DND-41 (cell line): ENCODE results near the gene RASD2.

Source experiments
- ATAC-seq: fragments of 200-7000 bp; cut with Tn5 transposase; 3 replicates; pipeline ENCODE4 v1.9.1; 2021; ENCODE audit warnings: low read depth; ENCODE audit not compliant: insufficient read depth
- DNase-seq: peaks from one replicate; pipeline ENCODE4 v3.0.0-alpha.2; 2020
- H2AFZ ChIP-seq: 2 replicates; pipeline ENCODE4 v1.6.0; 2012; ENCODE audit warnings: low read depth, low read length
- H3K27ac ChIP-seq: 2 replicates; pipeline ENCODE4 v1.5.1; 2012; ENCODE audit warnings: low read length, inconsistent platforms
- H3K27me3 ChIP-seq: fragments of 200-600 bp; sonication (generic); 2 replicates; pipeline ENCODE4 v1.6.0; 2012; ENCODE audit warnings: low read length, mild to moderate bottlenecking, inconsistent platforms; ENCODE audit not compliant: insufficient read depth, poor library complexity
- H3K36me3 ChIP-seq: 2 replicates; pipeline ENCODE4 v1.5.1; 2012; ENCODE audit warnings: low read length, inconsistent platforms; ENCODE audit not compliant: insufficient read depth
- H3K4me1 ChIP-seq: 2 replicates; pipeline ENCODE4 v1.5.1; 2012; ENCODE audit warnings: mild to moderate bottlenecking, low read length; ENCODE audit not compliant: insufficient read depth
- H3K4me2 ChIP-seq: 2 replicates; pipeline ENCODE4 v1.6.0; 2012; ENCODE audit warnings: mild to moderate bottlenecking, moderate library complexity, low read length, inconsistent platforms; ENCODE audit not compliant: insufficient read depth
- H3K4me3 ChIP-seq, 2 experiments: fragments of 200-600 bp in 1 of 2; shearing (Covaris generic) in 1 of 2; 2 replicates each; pipeline ENCODE4 v1.5.1; 2012 to 2016; ENCODE audit warnings: inconsistent platforms in 2 of 2, low read length in 2 of 2, mild to moderate bottlenecking in 2 of 2, low read depth in 1 of 2, moderate library complexity in 1 of 2
- H3K79me2 ChIP-seq: 2 replicates; pipeline ENCODE4 v1.6.0; 2012; ENCODE audit warnings: low read length, inconsistent platforms; ENCODE audit not compliant: insufficient read depth
- H3K9ac ChIP-seq: 2 replicates; pipeline ENCODE4 v1.6.0; 2012; ENCODE audit warnings: low read depth, mild to moderate bottlenecking, inconsistent platforms, low read length, moderate library complexity
- H3K9me3 ChIP-seq: 2 replicates; pipeline ENCODE4 v1.5.1; 2012; ENCODE audit warnings: low read length, moderate library complexity, mild to moderate bottlenecking, inconsistent platforms; ENCODE audit not compliant: insufficient read depth, severe bottlenecking
- H4K20me1 ChIP-seq: 2 replicates; pipeline ENCODE4 v1.6.0; 2012; ENCODE audit warnings: low read length; ENCODE audit not compliant: insufficient read depth
- CTCF ChIP-seq: IDR thresholded peaks from 2 replicates; pipeline ENCODE4 v1.5.1; 2012; ENCODE audit warnings: borderline replicate concordance, low read length, moderate library complexity, mild to moderate bottlenecking; ENCODE audit not compliant: poor library complexity, severe bottlenecking; ENCODE audit errors: extremely low read depth
- EZH2 ChIP-seq: IDR thresholded peaks from 3 replicates; pipeline ENCODE4 v1.6.1; 2012; ENCODE audit warnings: borderline replicate concordance, low read depth, mild to moderate bottlenecking, moderate library complexity, low read length, inconsistent platforms; ENCODE audit not compliant: severe bottlenecking

The RASD2 gene

GRCh38 chr22:35543702-35544101, 3.1 kb downstream of the RASD2 start:
- H3K27me3 ChIP-seq = peaks cover 29% of the 10 kb centered on the region
- H3K4me3 ChIP-seq = no peak overlapping the region
- no peak overlapping the region for H3K4me2 ChIP-seq
- no peak overlapping the region for H3K27ac ChIP-seq
- H3K9ac ChIP-seq = no peak overlapping the region
- H2AFZ ChIP-seq = no peak overlapping the region
- TF ChIP-seq CTCF (no peak), EZH2 (no peak)
- DNase-seq = no peak
- H3K36me3 ChIP-seq = no peaks in the 10 kb centered on the region
- no peaks in the 10 kb centered on the region for H3K9me3 ChIP-seq
- H3K4me1 ChIP-seq = peaks cover 16% of the 10 kb centered on the region
- ATAC-seq = no peak
- H4K20me1 ChIP-seq = peaks cover 33% of the 10 kb centered on the region
- no peaks in the 10 kb centered on the region for H3K79me2 ChIP-seq

GRCh38 chr22:35544189-35544588, 3.6 kb downstream of the RASD2 start:
- Histone ChIP-seq H3K36me3 (no peaks in the 10 kb centered on the region), H3K79me2 (no peaks in the 10 kb centered on the region), H4K20me1 (peaks cover 29% of the 10 kb centered on the region), H3K27me3 (peaks cover 29% of the 10 kb centered on the region), H3K9ac (no peak overlapping the region), H3K27ac (no peak overlapping the region), H3K4me1 (peaks cover 16% of the 10 kb centered on the region), H3K4me3 (no peak overlapping the region), H3K9me3 (no peaks in the 10 kb centered on the region), H3K4me2 (no peak overlapping the region), H2AFZ (no peak overlapping the region)
- no peak for TF ChIP-seq EZH2
- TF ChIP-seq CTCF = no peak
- ATAC-seq (peak; percentile 52; the same call in 2 of the 3 replicates), DNase-seq (peak; percentile 34)

- H3K4me2 ChIP-seq = no peak overlapping the region
- ATAC-seq = no peak
- no peak overlapping the region for H3K9ac ChIP-seq
- no peak overlapping the region for H3K27ac ChIP-seq
- H3K27me3 ChIP-seq = peaks cover 27% of the 10 kb centered on the region
- no peaks in the 10 kb centered on the region for H3K36me3 ChIP-seq
- H2AFZ ChIP-seq = no peak overlapping the region
- H3K4me1 ChIP-seq = peaks cover 14% of the 10 kb centered on the region
- DNase-seq = no peak
- H3K4me3 ChIP-seq = no peak overlapping the region
- H3K9me3 ChIP-seq = no peaks in the 10 kb centered on the region
- no peaks in the 10 kb centered on the region for H3K79me2 ChIP-seq
- TF ChIP-seq EZH2 (no peak), CTCF (no peak)
- peaks cover 29% of the 10 kb centered on the region for H4K20me1 ChIP-seq
Observed at GRCh38 chr22:35544827-35545226, 4.2 kb downstream of the RASD2 start.

- DNase-seq = no peak
- peaks cover 12% of the 10 kb centered on the region for H3K27me3 ChIP-seq
- no peak overlapping the region for H3K4me2 ChIP-seq
- H3K9me3 ChIP-seq = no peaks in the 10 kb centered on the region
- no peak for ATAC-seq
- peaks cover 3% of the 10 kb centered on the region; the same call in 1 of the 2 replicates for H3K4me1 ChIP-seq
- no peaks in the 10 kb centered on the region for H3K79me2 ChIP-seq
- no peak overlapping the region for H3K4me3 ChIP-seq
- no peak overlapping the region for H3K27ac ChIP-seq
- peaks cover 21% of the 10 kb centered on the region for H4K20me1 ChIP-seq
- no peak for TF ChIP-seq EZH2
- no peak for TF ChIP-seq CTCF
- H3K36me3 ChIP-seq = no peaks in the 10 kb centered on the region
- no peak overlapping the region for H3K9ac ChIP-seq
- no peak overlapping the region for H2AFZ ChIP-seq
Observed at GRCh38 chr22:35546886-35547285, 6.3 kb downstream of the RASD2 start.
